Measurements from ENCODE around the gene C3orf20.
"Not testable (repeated sequence)": the region's sequence is repeated elsewhere in the genome, so short reads cannot be mapped to it uniquely, and the experiment has no call there.

Gene C3orf20

GRCh38 chr3:14804835-14805780 lies 130.2 kb downstream of the C3orf20 start:
- DNase-seq (ENCODE audit: low read depth) = no peak
- TF ChIP-seq CTCF (conservative IDR thresholded peaks at IDR 0.05; ENCODE audit: low read depth, low read length) = no peak

GRCh38 chr3:14805961-14806537 lies 131.1 kb downstream of the C3orf20 start:
- no peak for TF ChIP-seq CTCF (conservative IDR thresholded peaks at IDR 0.05; ENCODE audit: low read depth, low read length)
- DNase-seq (ENCODE audit: low read depth) = no peak
- H3K4me3 ChIP-seq (ENCODE audit: low read depth, low read length) = no peak overlapping the region

More at GRCh38 chr3:14804835-14805780, 130.2 kb downstream of the C3orf20 start:
- H3K4me3 ChIP-seq (ENCODE audit: low read depth, low read length) = no peak overlapping the region

- DNase-seq (ENCODE audit: low read depth) = peak; percentile 40
- no peak overlapping the region for H3K4me3 ChIP-seq (ENCODE audit: low read depth, low read length)
- no peak for TF ChIP-seq CTCF (conservative IDR thresholded peaks at IDR 0.05; ENCODE audit: low read depth, low read length)
Observed at GRCh38 chr3:14806641-14807263, 131.8 kb downstream of the C3orf20 start.

GRCh38 chr3:14808025-14808424 lies 133.1 kb downstream of the C3orf20 start:
- DNase-seq (ENCODE audit: low read depth) = no peak
- TF ChIP-seq CTCF (conservative IDR thresholded peaks at IDR 0.05; ENCODE audit: low read depth, low read length) = no peak
- H3K4me3 ChIP-seq (ENCODE audit: low read depth, low read length) = no peak overlapping the region

- no peak for TF ChIP-seq CTCF (conservative IDR thresholded peaks at IDR 0.05; ENCODE audit: low read depth, low read length)
- DNase-seq (ENCODE audit: low read depth) = no peak
- H3K4me3 ChIP-seq (ENCODE audit: low read depth, low read length) = no peak overlapping the region
Observed at GRCh38 chr3:14808502-14809266, 133.7 kb downstream of the C3orf20 start.

- not testable (repeated sequence) for H3K4me3 ChIP-seq (ENCODE audit: low read depth, low read length)
Observed at GRCh38 chr3:14809611-14810010, 134.7 kb downstream of the C3orf20 start.

More at GRCh38 chr3:14809611-14810010, 134.7 kb downstream of the C3orf20 start:
- not testable (repeated sequence) for DNase-seq (ENCODE audit: low read depth)

Measured in choroid plexus epithelial cell (primary cell).